Natural killer cell (primary cell): ENCODE results near the gene KRTAP24-1. TPM values are rescaled to one million over a fixed set of nuclear protein-coding genes. Genes with fewer than 3 reads are reported as not detected.

Experiments used
- total RNA-seq, 4 donors: library from RNA; stranded (reverse); fragments of 120-200 nt in 1 of 4; gene quantifications; one replicate each; pipeline versions ENCODE4 v1.2.3 to v1.2.4, GENCODE V29; 2013 to 2022

The KRTAP24-1 gene
- total RNA-seq, 3 donors from 2014 or later (not counting 1 experiment from before 2014, with no cell fraction given), result not detected

Other genes starting within 250 kb of the KRTAP24-1 start
- gene CLDN17, start 116.1 kb downstream of the KRTAP24-1 start, total RNA-seq, result not detected
- not detected for gene CLDN8, start 66.9 kb downstream of the KRTAP24-1 start, total RNA-seq
- gene KRTAP25-1, start 6.6 kb upstream of the KRTAP24-1 start, total RNA-seq, result not detected
- not detected for gene KRTAP26-1, start 37.4 kb upstream of the KRTAP24-1 start, total RNA-seq
- not detected for gene KRTAP27-1, start 54.7 kb upstream of the KRTAP24-1 start, total RNA-seq
- not detected for gene KRTAP23-1, start 65.7 kb upstream of the KRTAP24-1 start, total RNA-seq
- not detected for gene KRTAP13-2, start 89.3 kb upstream of the KRTAP24-1 start, total RNA-seq
- gene KRTAP13-1, start 113.1 kb upstream of the KRTAP24-1 start, total RNA-seq, result not detected
- gene KRTAP13-3, start 143.0 kb upstream of the KRTAP24-1 start, total RNA-seq, result not detected
- not detected for gene KRTAP13-4, start 147.3 kb upstream of the KRTAP24-1 start, total RNA-seq
- gene KRTAP15-1, start 157.3 kb upstream of the KRTAP24-1 start, total RNA-seq, result not detected
- gene KRTAP19-1, start 197.4 kb upstream of the KRTAP24-1 start, total RNA-seq, result not detected
- not detected for gene KRTAP19-2, start 204.5 kb upstream of the KRTAP24-1 start, total RNA-seq
- not detected for gene KRTAP19-3, start 209.1 kb upstream of the KRTAP24-1 start, total RNA-seq
- not detected for gene KRTAP19-4, start 214.2 kb upstream of the KRTAP24-1 start, total RNA-seq
- not detected for gene KRTAP19-5, start 219.2 kb upstream of the KRTAP24-1 start, total RNA-seq